Mesenchymal stem cell (in vitro differentiated cells and primary cell): ENCODE results near the gene LAD1.
A peak's percentile ranks its signal among the peaks of the same experiment; 100 is the strongest.

ENCODE experiments used
- DNase-seq: peaks from one replicate; pipeline ENCODE4 v3.0.0-alpha.2; 2013
- H2AFZ ChIP-seq: one replicate; pipeline ENCODE4 v1.6.1; 2013; ENCODE audit warnings: low read depth, mild to moderate bottlenecking, control low read depth, inconsistent platforms, low read length, moderate library complexity
- H2AK5ac ChIP-seq: 2 replicates; pipeline ENCODE4 v1.6.1; 2013; ENCODE audit warnings: low read length, moderate library complexity, mild to moderate bottlenecking, inconsistent platforms; ENCODE audit not compliant: severe bottlenecking
- H2BK120ac ChIP-seq: one replicate; pipeline ENCODE4 v1.6.1; 2013; ENCODE audit warnings: low read depth, mild to moderate bottlenecking, inconsistent platforms, low read length, moderate library complexity
- H2BK12ac ChIP-seq, 2 experiments: one replicate each; pipeline ENCODE4 v1.6.1; 2013; ENCODE audit warnings: inconsistent platforms in 2 of 2, low read length in 2 of 2, mild to moderate bottlenecking in 2 of 2, moderate library complexity in 2 of 2, control low read depth in 1 of 2
- H2BK15ac ChIP-seq: one replicate; pipeline ENCODE4 v1.6.1; 2013; ENCODE audit warnings: mild to moderate bottlenecking, low read depth, inconsistent platforms; ENCODE audit not compliant: poor library complexity, severe bottlenecking
- H2BK5ac ChIP-seq: 2 replicates; pipeline ENCODE4 v1.6.1; 2013; ENCODE audit warnings: low read depth, mild to moderate bottlenecking, low read length, control low read depth, inconsistent platforms; ENCODE audit not compliant: poor library complexity, severe bottlenecking
- H3K14ac ChIP-seq, 2 experiments: one replicate each; pipeline ENCODE4 v1.6.1; 2013; ENCODE audit warnings: inconsistent platforms in 2 of 2, low read length in 2 of 2, control low read depth in 1 of 2, mild to moderate bottlenecking in 1 of 2, moderate library complexity in 1 of 2
- H3K18ac ChIP-seq, 2 experiments: one replicate each; pipeline ENCODE4 v1.6.1; 2013; ENCODE audit warnings: inconsistent platforms in 2 of 2, low read length in 2 of 2, control low read depth in 1 of 2, low read depth in 1 of 2, mild to moderate bottlenecking in 1 of 2
- H3K23ac ChIP-seq, 2 experiments: one replicate each; pipeline ENCODE4 v1.6.1; 2013; ENCODE audit warnings: inconsistent platforms in 2 of 2, low read length in 2 of 2, mild to moderate bottlenecking in 2 of 2, moderate library complexity in 2 of 2, control low read depth in 1 of 2
- H3K27ac ChIP-seq: 2 replicates; pipeline ENCODE4 v1.5.1; 2013; ENCODE audit warnings: mild to moderate bottlenecking, moderate library complexity, low read length, control low read depth, inconsistent platforms; ENCODE audit not compliant: poor library complexity, severe bottlenecking
- H3K27me3 ChIP-seq, 2 experiments: 2 replicates each; pipeline versions ENCODE4 v1.6.1 to v1.7.0; 2013; ENCODE audit warnings: low read length in 2 of 2, mild to moderate bottlenecking in 2 of 2, moderate library complexity in 2 of 2, control low read depth in 1 of 2, inconsistent platforms in 1 of 2; ENCODE audit not compliant: control insufficient read depth in 1 of 2, insufficient read depth in 1 of 2
- H3K36me3 ChIP-seq, 2 experiments: 2 replicates each; pipeline versions ENCODE4 v1.6.1 to v1.7.0; 2013; ENCODE audit warnings: low read length in 2 of 2, control low read depth in 1 of 2, inconsistent platforms in 1 of 2, low read depth in 1 of 2, mild to moderate bottlenecking in 1 of 2; ENCODE audit not compliant: insufficient read depth in 2 of 2, control insufficient read depth in 1 of 2
- H3K4ac ChIP-seq, 2 experiments: one replicate each; pipeline ENCODE4 v1.6.1; 2013; ENCODE audit warnings: inconsistent platforms in 2 of 2, low read length in 2 of 2, mild to moderate bottlenecking in 2 of 2, moderate library complexity in 2 of 2, control low read depth in 1 of 2, low read depth in 1 of 2
- H3K4me1 ChIP-seq: 2 replicates; pipeline ENCODE4 v1.6.1; 2013; ENCODE audit warnings: low read depth, low read length, control low read depth; ENCODE audit not compliant: control insufficient read depth, insufficient read depth
- H3K4me2 ChIP-seq: 2 replicates; pipeline ENCODE4 v1.6.1; 2013; ENCODE audit warnings: low read length, mild to moderate bottlenecking, inconsistent platforms; ENCODE audit not compliant: poor library complexity, severe bottlenecking
- H3K4me3 ChIP-seq, 2 experiments: 2 replicates each; pipeline versions ENCODE4 v1.5.1 to v1.7.0; 2013; ENCODE audit warnings: low read length in 2 of 2, mild to moderate bottlenecking in 2 of 2, control low read depth in 1 of 2, low read depth in 1 of 2; ENCODE audit not compliant: insufficient read depth in 1 of 2
- H3K79me1 ChIP-seq: replicated peaks from 2 replicates; pipeline ENCODE4 v1.6.1; 2013; ENCODE audit warnings: mild to moderate bottlenecking, control low read depth, low read length, inconsistent platforms; ENCODE audit not compliant: poor library complexity, severe bottlenecking
- H3K9ac ChIP-seq: 2 replicates; pipeline ENCODE4 v1.7.0; 2013; ENCODE audit warnings: mild to moderate bottlenecking, low read length, moderate library complexity
- H3K9me3 ChIP-seq: 2 replicates; pipeline ENCODE4 v1.7.0; 2013; ENCODE audit warnings: mild to moderate bottlenecking, low read length; ENCODE audit not compliant: control insufficient read depth
- H4K8ac ChIP-seq: one replicate; pipeline ENCODE4 v1.6.1; 2013; ENCODE audit warnings: inconsistent platforms, mild to moderate bottlenecking, low read length, moderate library complexity
- H4K91ac ChIP-seq: one replicate; pipeline ENCODE4 v1.6.1; 2013; ENCODE audit warnings: mild to moderate bottlenecking, low read length, inconsistent platforms
- WGBS: methylation state at CpG from one replicate; pipeline ENCODE4 v1.1.7; 2013; ENCODE audit warnings: mixed read lengths; 5-methylcytosine and 5-hydroxymethylcytosine counted together

LAD1 gene

GRCh38 chr1:201434266-201434665 is 35.1 kb upstream of the LAD1 start:
- Histone ChIP-seq H4K8ac (no peak overlapping the region), H4K91ac (no peak overlapping the region), H3K23ac (no peak overlapping the region), H2BK120ac (no peak overlapping the region), H3K4me3 (no peak overlapping the region), H3K18ac (no peak overlapping the region), H3K9ac (no peak overlapping the region), H2BK12ac (no peak overlapping the region), H3K4ac (no peak overlapping the region), H3K79me1 (no peaks in the 10 kb centered on the region), H3K14ac (no peak overlapping the region), H3K27me3 (peaks cover 0 to 4% of the 10 kb centered on the region in 2 experiments), H2AK5ac (no peak overlapping the region), H2BK5ac (no peak overlapping the region), H3K36me3 (no peaks in the 10 kb centered on the region), H3K4me2 (no peak overlapping the region), H2AFZ (no peak overlapping the region), H3K27ac (no peak overlapping the region), H2BK15ac (no peak overlapping the region), H3K9me3 (no peaks in the 10 kb centered on the region), H3K4me1 (peaks cover 10% of the 10 kb centered on the region)
- 97% methylated on average over 3 of the region's 3 CpGs for WGBS
- DNase-seq: no peak

GRCh38 chr1:201433609-201434008 is 34.5 kb upstream of the LAD1 start:
- no peaks in the 10 kb centered on the region for H3K9me3 ChIP-seq
- no peak overlapping the region for H2BK120ac ChIP-seq
- no peak overlapping the region for H2BK12ac ChIP-seq
- no peaks in the 10 kb centered on the region for H3K79me1 ChIP-seq
- H3K4me3 ChIP-seq: no peak overlapping the region
- no peak overlapping the region for H3K23ac ChIP-seq
- H3K27me3 ChIP-seq: peaks cover 0 to 7% of the 10 kb centered on the region in 2 experiments
- no peak overlapping the region for H2BK15ac ChIP-seq
- H3K27ac ChIP-seq: no peak overlapping the region
- no peak overlapping the region for H3K4ac ChIP-seq
- H2BK5ac ChIP-seq: no peak overlapping the region
- DNase-seq: no peak
- 86% methylated on average over 6 of the region's 6 CpGs for WGBS
- no peak overlapping the region for H2AFZ ChIP-seq
- peaks cover 10% of the 10 kb centered on the region for H3K4me1 ChIP-seq
- H4K8ac ChIP-seq: no peak overlapping the region
- H3K4me2 ChIP-seq: no peak overlapping the region
- no peak overlapping the region for H3K9ac ChIP-seq
- no peak overlapping the region for H3K14ac ChIP-seq
- no peak overlapping the region for H3K18ac ChIP-seq
- H4K91ac ChIP-seq: no peak overlapping the region
- H2AK5ac ChIP-seq: no peak overlapping the region
- no peaks in the 10 kb centered on the region for H3K36me3 ChIP-seq

- Histone ChIP-seq H2AK5ac (no peak overlapping the region), H3K4ac (no peak overlapping the region), H3K27ac (no peak overlapping the region), H4K91ac (no peak overlapping the region), H3K27me3 (peaks cover 0 to 7% of the 10 kb centered on the region in 2 experiments), H3K4me1 (peaks cover 11% of the 10 kb centered on the region), H3K18ac (no peak overlapping the region), H3K4me3 (no peak overlapping the region), H2BK120ac (no peak overlapping the region), H3K79me1 (no peaks in the 10 kb centered on the region), H3K9ac (no peak overlapping the region), H2BK15ac (no peak overlapping the region), H3K9me3 (no peaks in the 10 kb centered on the region), H3K23ac (no peak overlapping the region), H4K8ac (no peak overlapping the region), H3K36me3 (no peaks in the 10 kb centered on the region), H2AFZ (no peak overlapping the region), H2BK5ac (no peak overlapping the region), H3K4me2 (no peak overlapping the region), H2BK12ac (no peak overlapping the region), H3K14ac (no peak overlapping the region)
- 66% methylated on average over 4 of the region's 4 CpGs for WGBS
- no peak for DNase-seq
Measured at GRCh38 chr1:201430776-201431175, 31.7 kb upstream of the LAD1 start.

- Histone ChIP-seq H3K79me1 (no peaks in the 10 kb centered on the region), H3K4ac (no peak overlapping the region), H3K9ac (no peak overlapping the region), H3K4me1 (peaks cover 11% of the 10 kb centered on the region), H3K36me3 (no peaks in the 10 kb centered on the region), H3K4me3 (no peak overlapping the region), H3K23ac (no peak overlapping the region), H3K14ac (peak overlapping the region in 1 of 2 experiments; percentile 19), H3K9me3 (no peaks in the 10 kb centered on the region), H2AK5ac (peak overlapping the region; percentile 35), H2AFZ (no peak overlapping the region), H3K27me3 (peaks cover 0 to 7% of the 10 kb centered on the region in 2 experiments), H2BK5ac (no peak overlapping the region), H3K4me2 (no peak overlapping the region), H2BK12ac (no peak overlapping the region), H2BK120ac (no peak overlapping the region), H4K8ac (no peak overlapping the region), H3K18ac (no peak overlapping the region), H2BK15ac (no peak overlapping the region), H3K27ac (no peak overlapping the region), H4K91ac (no peak overlapping the region)
- no peak for DNase-seq
- WGBS: 87% methylated on average over 17 of the region's 18 CpGs
Measured at GRCh38 chr1:201429736-201430501, 30.8 kb upstream of the LAD1 start.
